CD4-positive, alpha-beta T cell (primary cell): ENCODE data around the gene FILIP1L. TPM values are rescaled to one million over a fixed set of nuclear protein-coding genes. Genes with fewer than 3 reads are reported as not detected.

Experiments used
- ATAC-seq: fragments of 200-7000 bp; cut with Tn5 transposase; one replicate; pipeline ENCODE4 v1.10.0; 2022; ENCODE audit warnings: mild to moderate bottlenecking; ENCODE audit not compliant: poor library complexity
- CTCF ChIA-PET: fragments of 350-600 bp; sonication (Branson Sonifier 250); formaldehyde crosslinking; loops from one replicate; lab custom pipeline; 2021; ENCODE audit warnings: antibody characterized with exemption, inconsistent platforms; lab: Charles Lee
- POLR2A ChIA-PET: fragments of 350-600 bp; sonication (Branson Sonifier 250); formaldehyde crosslinking; loops from one replicate; lab custom pipeline; 2021; ENCODE audit warnings: antibody characterized with exemption, inconsistent platforms; lab: Charles Lee
- DNase-seq, 14 experiments: peaks; one replicate each; pipeline ENCODE4 v3.0.0-alpha.2; 2013 to 2020; ENCODE audit warnings: mixed read lengths in 2 of 14
- H3K27ac ChIP-seq, 2 donors: one replicate each; pipeline versions ENCODE4 v1.5.1 to v1.7.0; 2013; ENCODE audit warnings: low read length in 2 of 2, low read depth in 1 of 2, mild to moderate bottlenecking in 1 of 2
- H3K27me3 ChIP-seq, 2 experiments: 1 replicate in 1 of 2; 2 replicates in 1 of 2; pipeline versions ENCODE4 v1.6.1 to v1.7.0; 2013; ENCODE audit warnings: low read length in 2 of 2, control low read depth in 1 of 2, mild to moderate bottlenecking in 1 of 2, moderate library complexity in 1 of 2; ENCODE audit not compliant: insufficient read depth in 2 of 2, control insufficient read depth in 1 of 2
- H3K36me3 ChIP-seq: one replicate; pipeline ENCODE4 v1.6.1; 2013; ENCODE audit warnings: low read length, control low read depth; ENCODE audit not compliant: insufficient read depth
- H3K4me1 ChIP-seq: one replicate; pipeline ENCODE4 v1.6.1; 2013; ENCODE audit warnings: low read length, control low read depth; ENCODE audit not compliant: insufficient read depth
- H3K4me3 ChIP-seq: one replicate; pipeline ENCODE4 v1.5.1; 2013; ENCODE audit warnings: mild to moderate bottlenecking, low read length, moderate library complexity
- H3K9me3 ChIP-seq, 2 experiments: 1 replicate in 1 of 2; 2 replicates in 1 of 2; pipeline versions ENCODE4 v1.6.1 to v1.7.0; 2013; ENCODE audit warnings: low read length in 2 of 2, mild to moderate bottlenecking in 2 of 2, control low read depth in 1 of 2, moderate library complexity in 1 of 2; ENCODE audit not compliant: control insufficient read depth in 1 of 2, insufficient read depth in 1 of 2
- H3K27ac Mint-ChIP-seq: one replicate; pipeline ENCODE4 v1.8.0; 2020; ENCODE audit warnings: mixed read lengths
- H3K27me3 Mint-ChIP-seq: one replicate; pipeline ENCODE4 v1.8.0; 2021; ENCODE audit warnings: mixed read lengths
- H3K36me3 Mint-ChIP-seq: one replicate; pipeline ENCODE4 v1.8.0; 2021; ENCODE audit warnings: low read depth, mixed read lengths
- H3K4me1 Mint-ChIP-seq: one replicate; pipeline ENCODE4 v1.8.0; 2021; ENCODE audit warnings: low read depth, mixed read lengths
- H3K4me3 Mint-ChIP-seq: one replicate; pipeline ENCODE4 v1.8.0; 2020; ENCODE audit warnings: mild to moderate bottlenecking, mixed read lengths
- H3K9me3 Mint-ChIP-seq: one replicate; pipeline ENCODE4 v1.8.0; 2020; ENCODE audit warnings: mixed read lengths
- intact Hi-C, 2 experiments: fragments of 100-400 bp; cut with DNase I in 1 of 2; cut with micrococcal nuclease in 1 of 2; formaldehyde crosslinking; loops; one replicate each; pipeline versions ENCODE4 v1.15.1 to v1.9.0; 2023 to 2025; cut with DNase I, micrococcal nuclease
- total RNA-seq, 174 experiments: library from RNA in 2 of 174; stranded (reverse) in 2 of 174; gene quantifications; one replicate each; pipeline ENCODE4 v1.2.3 and lab custom pipeline; 2021 to 2026
- TF ChIP-seq, protein P1 (sequence below): fragments of 200-600 bp; IDR thresholded peaks from one replicate; pipeline ENCODE4 v1.8.0; 2022; ENCODE audit warnings: antibody characterized with exemption, mild to moderate bottlenecking

FILIP1L gene
- total RNA-seq, 2 experiments from 2014 or later, result 0.08 to 0.28 TPM

DNA sequence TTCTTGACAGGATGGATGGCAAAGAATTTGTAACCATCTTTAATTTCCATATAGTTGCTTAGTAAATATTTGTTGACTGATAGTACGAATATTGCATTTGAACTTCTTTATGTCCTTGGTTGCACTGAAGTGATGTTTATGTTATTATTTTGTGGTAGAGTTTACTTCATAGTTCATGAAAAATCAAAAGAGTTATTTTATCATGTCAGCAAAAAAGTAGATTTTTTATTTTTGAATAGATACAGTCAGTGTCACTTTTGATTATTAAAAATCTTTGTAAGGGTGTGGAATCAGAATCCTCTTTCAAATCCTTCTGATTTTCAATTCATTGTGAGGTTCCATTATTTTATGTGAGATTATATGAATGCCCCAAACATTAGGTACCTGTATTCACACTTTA is 35.0 kb downstream of the FILIP1L start:
- Histone ChIP-seq H3K4me3 (no peak overlapping the region), H3K4me1 (no peaks in the 10 kb centered on the region), H3K9me3 (no peaks in the 10 kb centered on the region), H3K36me3 (no peaks in the 10 kb centered on the region), H3K27ac (no peak overlapping the region), H3K27me3 (no peaks in the 10 kb centered on the region)
- no peak overlapping the region for H3K27ac Mint-ChIP-seq
- H3K4me3 Mint-ChIP-seq, result no peak overlapping the region
- no peak for ATAC-seq
- intact Hi-C loops, result no loop called here
- no peaks in the 10 kb centered on the region for H3K36me3 Mint-ChIP-seq
- H3K27me3 Mint-ChIP-seq, result no peaks in the 10 kb centered on the region
- ChIA-PET CTCF (no interaction called here), POLR2A (no interaction called here)
- H3K9me3 Mint-ChIP-seq, result no peaks in the 10 kb centered on the region
- no peak for DNase-seq
- H3K4me1 Mint-ChIP-seq, result peaks cover 21% of the 10 kb centered on the region
- TF ChIP-seq, protein P1, sequence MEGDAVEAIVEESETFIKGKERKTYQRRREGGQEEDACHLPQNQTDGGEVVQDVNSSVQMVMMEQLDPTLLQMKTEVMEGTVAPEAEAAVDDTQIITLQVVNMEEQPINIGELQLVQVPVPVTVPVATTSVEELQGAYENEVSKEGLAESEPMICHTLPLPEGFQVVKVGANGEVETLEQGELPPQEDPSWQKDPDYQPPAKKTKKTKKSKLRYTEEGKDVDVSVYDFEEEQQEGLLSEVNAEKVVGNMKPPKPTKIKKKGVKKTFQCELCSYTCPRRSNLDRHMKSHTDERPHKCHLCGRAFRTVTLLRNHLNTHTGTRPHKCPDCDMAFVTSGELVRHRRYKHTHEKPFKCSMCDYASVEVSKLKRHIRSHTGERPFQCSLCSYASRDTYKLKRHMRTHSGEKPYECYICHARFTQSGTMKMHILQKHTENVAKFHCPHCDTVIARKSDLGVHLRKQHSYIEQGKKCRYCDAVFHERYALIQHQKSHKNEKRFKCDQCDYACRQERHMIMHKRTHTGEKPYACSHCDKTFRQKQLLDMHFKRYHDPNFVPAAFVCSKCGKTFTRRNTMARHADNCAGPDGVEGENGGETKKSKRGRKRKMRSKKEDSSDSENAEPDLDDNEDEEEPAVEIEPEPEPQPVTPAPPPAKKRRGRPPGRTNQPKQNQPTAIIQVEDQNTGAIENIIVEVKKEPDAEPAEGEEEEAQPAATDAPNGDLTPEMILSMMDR, result no peak

DNA sequence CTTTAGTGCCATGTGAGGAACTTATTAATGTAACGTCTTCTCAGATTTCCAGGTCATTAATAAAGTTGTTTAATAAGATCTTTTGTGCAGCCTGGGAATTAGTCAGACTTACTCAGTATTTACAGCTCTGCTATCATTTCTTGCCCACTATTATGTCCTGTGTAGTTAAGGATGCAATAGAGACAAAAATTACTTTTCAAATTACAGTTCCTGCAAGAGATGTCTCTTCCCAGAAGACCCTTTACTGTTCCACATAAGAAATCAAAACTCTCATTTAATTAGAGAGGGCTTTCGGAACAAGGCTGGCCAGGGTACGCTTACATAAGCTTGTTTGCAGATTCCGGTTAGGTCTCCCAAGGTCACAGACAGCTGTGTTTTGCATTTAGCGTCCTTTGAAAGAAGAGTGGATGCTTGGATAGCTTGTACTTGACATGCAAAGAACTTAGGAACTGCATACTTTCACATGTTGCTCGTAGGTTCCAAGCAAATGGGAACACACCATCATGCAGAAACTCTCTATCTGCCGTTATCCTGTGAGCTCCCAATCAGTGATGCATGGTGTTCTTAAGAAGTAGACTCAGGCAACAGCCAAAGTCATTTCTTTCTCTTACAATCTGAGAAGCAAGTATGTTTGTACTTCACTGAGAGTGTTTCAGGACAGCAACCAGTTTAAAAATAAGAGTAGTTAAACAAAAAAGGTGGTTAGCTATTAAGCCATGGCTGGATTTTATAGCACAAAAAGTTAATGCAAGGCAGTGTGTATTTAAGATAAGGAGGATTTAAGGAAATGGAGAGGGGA is 37.4 kb downstream of the FILIP1L start:
- CTCF ChIA-PET, result no interaction called here
- H3K9me3 ChIP-seq, result no peaks in the 10 kb centered on the region
- no peaks in the 10 kb centered on the region for H3K36me3 ChIP-seq
- Mint-ChIP-seq H3K36me3 (no peaks in the 10 kb centered on the region), H3K9me3 (no peaks in the 10 kb centered on the region), H3K4me3 (no peak overlapping the region), H3K27me3 (no peaks in the 10 kb centered on the region), H3K4me1 (peaks cover 45% of the 10 kb centered on the region), H3K27ac (no peak overlapping the region)
- TF ChIP-seq, protein P1, result no peak
- DNase-seq (no peak), ATAC-seq (no peak)
- POLR2A ChIA-PET, result no interaction called here
- peaks cover 18% of the 10 kb centered on the region for H3K4me1 ChIP-seq
- H3K4me3 ChIP-seq, result no peak overlapping the region
- H3K27ac ChIP-seq, result no peak overlapping the region
- no peaks in the 10 kb centered on the region for H3K27me3 ChIP-seq
- intact Hi-C loops, result no loop called here

DNA sequence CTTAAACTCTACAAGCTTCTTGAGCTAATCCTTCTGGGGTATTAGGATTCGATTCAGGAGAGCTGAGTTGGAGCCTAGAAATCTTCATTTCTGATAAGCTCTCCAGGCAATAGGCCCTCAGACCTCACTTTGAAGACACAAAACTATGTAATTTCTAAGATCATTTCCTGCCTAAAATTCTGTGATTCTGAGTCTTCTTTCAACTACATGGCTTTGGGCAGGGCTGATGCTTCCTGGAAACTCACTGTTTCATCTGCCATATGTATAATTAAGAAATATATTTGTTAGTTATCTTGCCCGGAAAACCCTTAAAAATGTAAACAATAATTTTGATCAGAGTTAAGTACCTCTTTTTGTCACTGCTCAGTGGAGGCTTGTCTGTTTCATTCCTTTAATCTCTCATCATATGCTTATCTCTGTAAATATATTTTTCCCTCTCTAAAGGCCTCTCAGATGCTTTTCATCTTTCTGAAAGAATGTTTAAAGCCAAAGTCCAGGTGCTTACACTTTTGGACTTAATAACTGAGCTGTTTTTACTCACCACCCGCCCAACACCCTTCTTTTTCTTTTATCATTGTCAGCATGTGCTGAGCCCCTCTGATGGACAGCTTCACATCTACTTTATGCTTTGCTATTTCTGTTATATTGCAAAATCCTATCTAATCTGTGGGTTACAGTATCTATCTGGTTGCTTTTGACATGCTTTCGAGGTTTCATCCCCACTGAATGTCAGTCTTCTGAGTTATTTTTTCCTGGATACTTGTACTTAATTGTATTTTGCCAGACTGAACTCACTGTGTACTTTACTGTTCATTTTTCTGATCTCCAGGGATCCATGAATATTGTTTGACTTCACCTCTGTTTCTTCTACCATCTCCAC is 38.2 kb downstream of the FILIP1L start:
- ATAC-seq, result no peak
- no peak for DNase-seq

More for the DNA sequence above, 38.2 kb downstream of the FILIP1L start:
- peaks cover 18% of the 10 kb centered on the region for H3K4me1 ChIP-seq
- Mint-ChIP-seq H3K27ac (no peak overlapping the region), H3K4me1 (peaks cover 53% of the 10 kb centered on the region), H3K9me3 (no peaks in the 10 kb centered on the region), H3K36me3 (no peaks in the 10 kb centered on the region), H3K27me3 (no peaks in the 10 kb centered on the region), H3K4me3 (no peak overlapping the region)
- intact Hi-C loops, result no loop called here
- ChIA-PET CTCF (no interaction called here), POLR2A (no interaction called here)
- H3K4me3 ChIP-seq, result no peak overlapping the region
- H3K9me3 ChIP-seq, result no peaks in the 10 kb centered on the region
- TF ChIP-seq, protein P1, result no peak
- no peaks in the 10 kb centered on the region for H3K36me3 ChIP-seq
- no peak overlapping the region for H3K27ac ChIP-seq
- H3K27me3 ChIP-seq, result no peaks in the 10 kb centered on the region
